Measurements from ENCODE around the gene C1QTNF2.

GRCh38 chr5:160367885-160368284 lies 2.5 kb downstream of the C1QTNF2 start:
- no peak for TF ChIP-seq CTCF (IDR thresholded peaks at IDR 0.05 in 4 of 5, conservative IDR thresholded peaks at IDR 0.05 in 1 of 5)
- TF ChIP-seq POLR2A (IDR thresholded peaks at IDR 0.05) = no peak

Measured in gastrocnemius medialis (tissue), 4 donors.